ENCODE measurements around the gene HLA-DPA1.
A peak's percentile ranks its signal among the peaks of the same experiment; 100 is the strongest.

HLA-DPA1 gene

DNA sequence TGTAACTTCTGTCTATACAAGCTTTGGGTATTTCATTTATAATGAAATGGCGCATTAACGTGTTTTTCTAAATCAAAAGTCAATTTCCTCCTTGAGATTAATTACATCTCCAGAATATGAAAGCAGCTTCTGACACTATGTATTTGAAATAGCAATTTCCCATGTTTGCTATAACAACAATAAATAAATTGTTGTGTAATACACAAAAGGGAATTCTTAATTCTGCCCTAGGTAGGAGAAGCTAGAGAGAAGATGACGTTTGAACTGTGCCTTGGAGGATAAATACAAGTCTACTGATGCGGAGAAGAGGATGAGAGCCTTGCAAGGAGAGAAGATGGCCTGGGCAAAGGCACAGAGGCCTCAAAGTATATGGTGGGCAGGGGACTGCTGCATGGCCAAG is 56.4 kb downstream of the HLA-DPA1 start:
- no peak for DNase-seq (ENCODE audit: low read depth)

DNA sequence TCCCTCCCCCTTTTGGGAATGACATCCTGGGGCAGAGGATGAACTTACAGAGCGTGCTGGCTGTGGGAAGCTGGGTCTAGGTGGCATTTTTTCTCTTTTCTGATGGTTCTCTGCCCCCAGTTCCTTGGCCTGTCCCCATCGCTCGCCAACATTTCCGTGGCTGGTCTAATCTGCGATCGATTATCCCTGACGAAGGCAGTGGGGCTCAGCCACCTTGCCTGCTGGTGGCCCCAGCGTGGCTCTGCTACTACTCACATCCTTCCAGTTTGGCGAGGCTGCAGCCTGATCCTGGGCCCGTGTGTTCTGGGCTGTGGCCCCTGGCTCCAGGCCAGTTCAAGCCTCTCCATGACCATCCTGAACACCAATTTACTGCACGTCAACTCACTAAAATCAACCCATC is 57.7 kb downstream of the HLA-DPA1 start:
- no peak for DNase-seq (ENCODE audit: low read depth)

DNA sequence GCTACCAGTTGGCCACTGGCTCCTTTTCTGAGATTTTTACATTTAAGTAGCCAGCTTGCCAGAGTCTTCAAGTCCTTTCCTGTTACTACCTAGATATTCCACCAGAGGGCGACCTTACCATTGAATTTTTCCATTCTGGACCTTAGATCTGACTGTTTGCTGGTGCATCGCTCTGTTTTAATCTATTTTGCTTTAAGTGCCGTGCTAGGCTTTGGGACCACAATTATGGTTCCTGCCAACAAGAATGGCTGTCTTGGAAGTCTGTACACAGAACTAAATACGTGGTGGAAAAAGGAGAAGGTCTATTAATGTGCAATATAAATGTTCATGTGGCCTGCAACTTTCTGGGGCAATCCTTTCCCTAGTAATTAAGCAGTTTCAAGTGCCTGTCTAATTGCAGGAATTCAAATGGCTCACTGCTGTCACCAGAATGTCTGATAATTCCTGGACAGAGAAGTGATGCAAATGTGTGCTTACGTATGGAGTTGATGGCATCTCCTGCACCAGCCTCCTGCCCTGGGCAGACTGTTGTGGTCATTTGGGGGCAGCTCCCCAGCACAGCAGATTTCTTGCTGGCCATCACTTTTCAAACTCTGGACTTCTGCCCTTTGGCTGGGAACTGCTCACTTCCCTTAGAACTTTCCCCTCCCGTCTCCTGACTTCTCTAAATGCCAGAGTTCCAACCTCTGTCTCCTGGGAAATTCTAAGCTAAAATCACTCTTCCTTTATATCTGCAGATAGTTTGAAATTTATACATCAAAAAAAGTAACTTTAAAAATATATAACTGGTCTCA is 58.4 kb downstream of the HLA-DPA1 start:
- DNase-seq (ENCODE audit: low read depth), result peak; percentile 82

All from fibroblast of the conjunctiva (primary cell).